ENCODE measurements around the gene DHCR24. TPM values are rescaled to one million over a fixed set of nuclear protein-coding genes. Genes with fewer than 3 reads are reported as not detected.

Gene DHCR24
- total RNA-seq, 1 donor from 2014 or later: 118 TPM

GRCh38 chr1:54804471-54805132, 82.4 kb downstream of the DHCR24 start:
- FAIRE-seq: no peak

GRCh38 chr1:54803761-54804470, 83.1 kb downstream of the DHCR24 start:
- peak; percentile 7 for FAIRE-seq
- H3K36me3 ChIP-seq (ENCODE audit: control insufficient read depth, insufficient read depth, low read length): no peaks in the 10 kb centered on the region
- DNase-seq (ENCODE audit: low read depth): no peak
- no peak for TF ChIP-seq CTCF (IDR thresholded peaks at IDR 0.05; ENCODE audit: insufficient read depth, low read length, severe bottlenecking)
- no peaks in the 10 kb centered on the region for H3K27me3 ChIP-seq (ENCODE audit: control insufficient read depth, insufficient read depth, low read length)
- no peak overlapping the region for H3K4me3 ChIP-seq (ENCODE audit: low read depth, low read length)

More at GRCh38 chr1:54804471-54805132, 82.4 kb downstream of the DHCR24 start:
- Histone ChIP-seq H3K4me3 (ENCODE audit: low read depth, low read length) (no peak overlapping the region), H3K36me3 (ENCODE audit: control insufficient read depth, insufficient read depth, low read length) (no peaks in the 10 kb centered on the region), H3K27me3 (ENCODE audit: control insufficient read depth, insufficient read depth, low read length) (no peaks in the 10 kb centered on the region)
- DNase-seq (ENCODE audit: low read depth): peak; percentile 33
- no peak for TF ChIP-seq CTCF (IDR thresholded peaks at IDR 0.05; ENCODE audit: insufficient read depth, low read length, severe bottlenecking)

GRCh38 chr1:54800899-54801759, 85.9 kb downstream of the DHCR24 start, which contains the start of gene TTC22:
TSS of gene TTC22 (minus strand) at chr1:54801323. CDS start at chr1:54801163, 160 bp downstream.
- peak; percentile 89 for TF ChIP-seq CTCF (IDR thresholded peaks at IDR 0.05; ENCODE audit: insufficient read depth, low read length, severe bottlenecking)
- Histone ChIP-seq H3K36me3 (ENCODE audit: control insufficient read depth, insufficient read depth, low read length) (no peaks in the 10 kb centered on the region), H3K27me3 (ENCODE audit: control insufficient read depth, insufficient read depth, low read length) (no peaks in the 10 kb centered on the region), H3K4me3 (ENCODE audit: low read depth, low read length) (peak within 1 kb of the TSS; percentile 69)
- DNase-seq (ENCODE audit: low read depth): peak; percentile 64
- no peak for FAIRE-seq

DNA sequence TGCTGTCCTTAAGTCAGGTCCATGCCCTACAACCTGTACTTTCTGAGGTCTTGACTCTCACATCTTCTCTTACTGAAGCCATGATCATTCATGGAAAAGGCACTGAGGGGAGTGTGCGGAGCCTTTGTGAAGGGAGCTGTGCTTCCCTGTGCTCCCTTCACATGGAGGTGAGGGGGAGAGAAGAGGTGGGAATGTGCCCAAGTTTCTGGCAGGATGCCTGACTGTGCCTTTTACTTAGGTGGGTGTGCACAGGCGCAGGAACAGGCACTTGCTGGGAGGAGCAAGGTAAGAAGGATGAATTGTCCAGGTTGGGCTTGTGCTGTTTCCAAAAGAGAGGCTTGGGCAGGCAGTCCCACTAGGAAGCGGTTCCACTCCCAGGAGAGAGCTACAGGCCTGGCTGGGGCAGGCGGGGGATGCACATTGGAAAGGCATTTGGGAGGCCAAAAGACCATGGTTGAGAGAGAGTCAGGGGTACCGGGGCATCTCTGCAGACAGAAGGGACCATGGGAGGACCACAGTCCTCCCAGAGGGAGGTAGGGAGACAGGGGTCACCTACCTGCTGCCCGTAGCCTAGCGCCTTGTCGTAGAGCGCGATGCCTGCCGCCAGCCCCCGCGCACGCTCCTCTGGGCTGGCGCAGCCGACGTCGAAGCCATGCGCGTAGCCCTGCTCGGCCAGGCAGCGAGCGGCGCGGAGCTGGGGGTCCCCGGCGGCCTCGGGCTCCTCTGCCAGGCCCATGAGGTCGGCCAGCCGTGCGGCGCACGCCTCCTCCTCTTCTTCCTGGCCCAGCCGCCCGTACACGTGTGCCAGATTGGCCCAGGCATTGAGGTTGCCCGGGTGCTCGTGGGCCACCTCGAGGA, 86.7 kb downstream of the DHCR24 start:
- TF ChIP-seq CTCF (IDR thresholded peaks at IDR 0.05; ENCODE audit: insufficient read depth, low read length, severe bottlenecking): no peak
- FAIRE-seq (no peak), DNase-seq (ENCODE audit: low read depth) (no peak)
- peak overlapping the region; percentile 69 for H3K4me3 ChIP-seq (ENCODE audit: low read depth, low read length)
- no peaks in the 10 kb centered on the region for H3K27me3 ChIP-seq (ENCODE audit: control insufficient read depth, insufficient read depth, low read length)
- no peaks in the 10 kb centered on the region for H3K36me3 ChIP-seq (ENCODE audit: control insufficient read depth, insufficient read depth, low read length)

Other genes with a start within 250 kb of the DHCR24 start
- under 0.01 and 0.13 TPM in 2 replicates for gene MROH7, start 245.4 kb downstream of the DHCR24 start, total RNA-seq
- 29.4 and 30.8 TPM in 2 replicates for gene TTC4, start 171.3 kb downstream of the DHCR24 start, total RNA-seq
- gene PARS2, start 122.7 kb downstream of the DHCR24 start, total RNA-seq: 5.3 and 5.9 TPM in 2 replicates
- gene TTC22, start 85.9 kb downstream of the DHCR24 start, total RNA-seq: 7.4 and 12.5 TPM in 2 replicates
- gene TMEM61, start 93.4 kb upstream of the DHCR24 start, total RNA-seq: 2.9 and 4.2 TPM in 2 replicates
- gene BSND, start 111.7 kb upstream of the DHCR24 start, total RNA-seq: under 0.01 TPM in 1 of 2 replicates, not detected in the other
- gene PCSK9, start 152.4 kb upstream of the DHCR24 start, total RNA-seq: 5.8 and 11.3 TPM in 2 replicates